KMS-11 (cell line): ENCODE results near the gene SLC35D2.
"Not testable (repeated sequence)": the region's sequence is repeated elsewhere in the genome, so short reads cannot be mapped to it uniquely, and the experiment has no call there.

Experiments
- H2AFZ ChIP-seq: fragments of 200-600 bp; sonication (generic); 2 replicates; pipeline ENCODE4 v1.6.1; 2016; ENCODE audit warnings: antibody characterized with exemption, mixed run types, low read depth
- H3K27ac ChIP-seq: fragments of 200-600 bp; sonication (generic); 2 replicates; pipeline ENCODE4 v1.6.1; 2016; ENCODE audit warnings: mild to moderate bottlenecking, mixed run types
- H3K27me3 ChIP-seq: fragments of 200-600 bp; sonication (generic); 2 replicates; pipeline ENCODE4 v1.6.1; 2017; ENCODE audit warnings: mild to moderate bottlenecking, low read depth, mixed run types, moderate library complexity; ENCODE audit not compliant: insufficient read depth
- H3K36me3 ChIP-seq: fragments of 200-600 bp; sonication (generic); 2 replicates; pipeline ENCODE4 v1.6.1; 2017; ENCODE audit warnings: mild to moderate bottlenecking, mixed run types; ENCODE audit not compliant: insufficient read depth
- H3K4me1 ChIP-seq: fragments of 200-600 bp; sonication (generic); 2 replicates; pipeline ENCODE4 v1.6.1; 2016; ENCODE audit warnings: mild to moderate bottlenecking, low read depth, mixed run types; ENCODE audit not compliant: poor library complexity, severe bottlenecking
- H3K4me2 ChIP-seq: fragments of 200-600 bp; sonication (generic); 2 replicates; pipeline ENCODE4 v1.7.0; 2016; ENCODE audit warnings: mild to moderate bottlenecking, mixed run types
- H3K4me3 ChIP-seq: fragments of 200-600 bp; sonication (generic); IDR thresholded peaks from 2 replicates; pipeline ENCODE4 v1.6.1; 2017; ENCODE audit warnings: low read depth, low read length, mixed read lengths; ENCODE audit not compliant: insufficient read depth
- H3K79me2 ChIP-seq: fragments of 200-600 bp; sonication (generic); 2 replicates; pipeline ENCODE4 v1.6.1; 2016; ENCODE audit warnings: low read depth, mixed run types; ENCODE audit not compliant: insufficient read depth
- H3K9ac ChIP-seq: fragments of 200-600 bp; sonication (generic); 2 replicates; pipeline ENCODE4 v1.6.1; 2016; ENCODE audit warnings: mild to moderate bottlenecking, mixed run types
- H4K20me1 ChIP-seq: fragments of 200-600 bp; sonication (generic); 2 replicates; pipeline ENCODE4 v1.6.1; 2016; ENCODE audit warnings: mild to moderate bottlenecking, mixed run types; ENCODE audit not compliant: insufficient read depth
- CTCF ChIP-seq: fragments of 200-600 bp; sonication (generic); conservative IDR thresholded peaks from 2 replicates; pipeline ENCODE4 v1.6.1; 2017; ENCODE audit warnings: low read depth, mild to moderate bottlenecking, antibody characterized with exemption, low read length, moderate library complexity, mixed read lengths

The SLC35D2 gene

DNA sequence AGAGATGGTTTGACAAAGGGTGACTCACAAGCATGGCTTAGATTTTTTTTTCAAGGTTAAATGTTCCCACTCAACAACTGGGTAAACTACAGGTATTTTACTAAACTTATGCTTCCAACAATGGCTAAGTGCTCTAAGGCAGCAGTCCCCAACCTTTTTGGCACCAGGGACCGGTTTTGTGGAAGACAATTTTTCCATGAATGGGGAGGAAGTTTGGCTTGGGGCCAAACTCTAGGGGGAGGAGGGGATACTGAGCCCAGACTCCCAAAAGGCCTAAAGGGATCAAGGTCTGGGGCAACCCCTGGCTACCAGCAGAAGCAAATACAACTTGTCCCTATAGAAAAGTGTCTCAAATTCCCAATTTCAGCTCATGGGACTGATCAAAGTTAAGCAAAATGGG, 49.6 kb downstream of the SLC35D2 start:
- Histone ChIP-seq H3K4me1 (no peaks in the 10 kb centered on the region), H3K4me2 (no peak overlapping the region), H3K4me3 (no peak overlapping the region), H2AFZ (no peak overlapping the region), H3K9ac (no peak overlapping the region), H4K20me1 (no peaks in the 10 kb centered on the region), H3K27me3 (no peaks in the 10 kb centered on the region), H3K27ac (no peak overlapping the region), H3K79me2 (no peaks in the 10 kb centered on the region), H3K36me3 (no peaks in the 10 kb centered on the region)
- TF ChIP-seq CTCF, result no peak

GRCh38 chr9:96331236-96331947, 52.1 kb downstream of the SLC35D2 start:
- H3K4me3 ChIP-seq, result no peak overlapping the region
- H3K79me2 ChIP-seq, result no peaks in the 10 kb centered on the region
- no peak overlapping the region for H3K4me2 ChIP-seq
- no peaks in the 10 kb centered on the region for H3K36me3 ChIP-seq
- no peaks in the 10 kb centered on the region for H4K20me1 ChIP-seq
- no peaks in the 10 kb centered on the region for H3K4me1 ChIP-seq
- H3K27ac ChIP-seq, result no peak overlapping the region
- no peak overlapping the region for H2AFZ ChIP-seq
- TF ChIP-seq CTCF, result no peak
- no peaks in the 10 kb centered on the region for H3K27me3 ChIP-seq
- no peak overlapping the region for H3K9ac ChIP-seq

- Histone ChIP-seq H2AFZ (no peak overlapping the region), H3K4me1 (no peaks in the 10 kb centered on the region), H3K36me3 (no peaks in the 10 kb centered on the region), H3K9ac (no peak overlapping the region), H3K4me2 (no peak overlapping the region), H3K79me2 (no peaks in the 10 kb centered on the region), H4K20me1 (no peaks in the 10 kb centered on the region), H3K27me3 (no peaks in the 10 kb centered on the region), H3K4me3 (no peak overlapping the region), H3K27ac (no peak overlapping the region)
- TF ChIP-seq CTCF, result peak; percentile 83
These were observed 55.7 kb downstream of the SLC35D2 start for GRCh38 chr9:96327694-96328352.

GRCh38 chr9:96323169-96323568, 60.3 kb downstream of the SLC35D2 start:
- Histone ChIP-seq H3K4me1 (no peaks in the 10 kb centered on the region), H3K79me2 (no peaks in the 10 kb centered on the region)

DNA sequence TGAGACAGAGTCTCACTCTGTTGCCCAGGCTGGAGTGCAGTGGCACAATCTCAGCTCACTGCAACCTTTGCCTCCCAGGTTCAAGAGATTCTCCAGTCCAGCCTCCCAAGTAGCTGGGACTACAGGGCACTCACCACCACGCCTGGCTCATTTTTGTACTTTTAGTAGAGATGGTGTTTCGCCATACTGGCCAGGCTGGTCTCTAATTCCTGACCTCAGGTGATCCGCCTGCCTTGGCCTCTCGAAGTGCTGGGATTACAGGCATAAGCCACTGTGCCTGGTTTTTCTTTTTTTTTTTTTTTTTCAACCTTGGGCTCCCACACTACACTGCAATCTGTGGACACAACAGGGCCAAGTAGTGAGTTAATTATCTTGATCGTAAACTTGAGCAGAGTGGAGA, 60.8 kb downstream of the SLC35D2 start:
- H4K20me1 ChIP-seq, H3K4me3 ChIP-seq, H3K27ac ChIP-seq, H3K27me3 ChIP-seq, H3K36me3 ChIP-seq, H3K9ac ChIP-seq, H3K4me2 ChIP-seq, H3K79me2 ChIP-seq, H2AFZ ChIP-seq, H3K4me1 ChIP-seq: not testable (repeated sequence)

More at GRCh38 chr9:96323169-96323568, 60.3 kb downstream of the SLC35D2 start:
- no peak for TF ChIP-seq CTCF
- Histone ChIP-seq H3K4me3 (no peak overlapping the region), H3K27me3 (no peaks in the 10 kb centered on the region), H2AFZ (no peak overlapping the region), H3K9ac (no peak overlapping the region), H3K36me3 (no peaks in the 10 kb centered on the region), H3K4me2 (no peak overlapping the region), H4K20me1 (no peaks in the 10 kb centered on the region), H3K27ac (no peak overlapping the region)

DNA sequence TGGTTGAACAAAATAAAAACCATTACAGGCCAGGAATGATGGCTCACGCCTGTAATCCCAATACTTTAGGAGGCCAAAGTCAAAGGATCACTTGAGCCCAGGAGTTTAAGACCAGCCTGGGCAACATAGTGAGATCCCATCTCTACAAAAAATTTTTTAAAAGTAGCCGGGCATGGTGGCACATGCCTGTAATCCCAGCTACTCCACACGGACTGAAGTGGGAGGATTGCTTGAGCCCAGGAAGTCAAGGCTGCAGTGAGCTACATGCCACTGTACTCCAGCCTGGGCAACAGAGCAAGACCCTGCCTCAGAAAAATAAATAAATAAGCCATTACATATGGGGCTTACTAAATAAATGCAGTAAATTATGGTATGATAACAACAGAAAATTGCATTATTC, 61.3 kb downstream of the SLC35D2 start:
- H3K4me3 ChIP-seq, H4K20me1 ChIP-seq, H3K79me2 ChIP-seq, H3K36me3 ChIP-seq, H3K4me1 ChIP-seq, H3K9ac ChIP-seq, H2AFZ ChIP-seq, H3K27ac ChIP-seq, H3K27me3 ChIP-seq, H3K4me2 ChIP-seq: not testable (repeated sequence)
